RWPE1 (cell line): ENCODE results near the gene PRR12.
A peak's percentile ranks its signal among the peaks of the same experiment; 100 is the strongest.

ENCODE experiments used
- CTCF ChIA-PET: fragments of 350-600 bp; sonication (Branson Sonifier 250); formaldehyde crosslinking; extraction: SDS; loops from one replicate; lab custom pipeline; 2021; lab: Yijun Ruan, JAX
- POLR2A ChIA-PET: fragments of 400-600 bp; formaldehyde crosslinking; extraction: SDS; loops from one replicate; lab custom pipeline; 2020; ENCODE audit warnings: antibody characterized with exemption; ENCODE audit not compliant: low non-redundant PET; lab: Yijun Ruan, JAX
- DNase-seq: peaks from one replicate; pipeline ENCODE4 v3.0.0; 2012; ENCODE audit warnings: low spot score
- H3K27ac ChIP-seq: fragments of 450-650 bp; 2 replicates; pipeline ENCODE4 v1.5.1; 2017
- TF ChIP-seq, protein P1 (sequence below): fragments of 450-650 bp; conservative IDR thresholded peaks from 2 replicates; pipeline ENCODE4 v1.5.1; 2017; ENCODE audit warnings: low read depth, mild to moderate bottlenecking

The PRR12 gene

DNA sequence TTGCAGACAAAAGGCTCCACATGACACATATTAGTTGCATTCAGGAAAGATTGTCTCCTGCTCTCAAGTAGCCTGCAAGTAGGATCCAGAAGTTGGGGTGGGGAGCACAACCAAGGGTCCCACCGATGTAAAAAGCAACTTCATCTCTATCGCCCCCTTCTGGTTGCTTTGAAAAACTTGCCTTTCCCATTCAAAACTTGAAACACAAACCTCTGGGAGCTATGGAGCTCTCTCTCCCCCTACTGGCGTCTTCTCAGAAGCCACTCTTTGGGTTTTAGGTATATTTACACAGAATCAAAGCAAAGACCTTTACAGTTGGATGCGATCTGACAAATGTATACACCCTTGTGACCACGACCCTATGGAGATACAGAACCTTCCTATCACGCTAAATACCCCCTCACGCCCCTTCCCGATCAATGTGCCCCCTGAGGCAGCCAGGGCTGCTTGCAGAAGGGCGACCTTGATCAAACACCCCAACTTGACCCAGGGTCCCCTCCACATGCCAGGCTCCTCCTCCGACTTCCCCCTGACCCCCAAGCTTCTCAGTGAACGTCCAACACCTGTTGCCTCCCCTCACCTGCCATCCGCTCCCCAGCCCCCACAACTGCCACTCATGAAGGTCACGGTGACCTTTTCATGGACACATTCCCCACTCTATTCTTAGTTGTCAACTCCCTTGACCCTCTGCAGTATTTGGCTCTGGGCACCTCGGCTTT is 20.7 kb upstream of the PRR12 start:
- CTCF ChIA-PET = interaction anchor here (0.6 to 2.0 kb wide), 20 partner anchors 9 to 887 kb away, joined by 3 to 12 read pairs (median 4); partner anchors contain the start of genes BCL2L12, IRF3, NOSIP and PRRG2

DNA sequence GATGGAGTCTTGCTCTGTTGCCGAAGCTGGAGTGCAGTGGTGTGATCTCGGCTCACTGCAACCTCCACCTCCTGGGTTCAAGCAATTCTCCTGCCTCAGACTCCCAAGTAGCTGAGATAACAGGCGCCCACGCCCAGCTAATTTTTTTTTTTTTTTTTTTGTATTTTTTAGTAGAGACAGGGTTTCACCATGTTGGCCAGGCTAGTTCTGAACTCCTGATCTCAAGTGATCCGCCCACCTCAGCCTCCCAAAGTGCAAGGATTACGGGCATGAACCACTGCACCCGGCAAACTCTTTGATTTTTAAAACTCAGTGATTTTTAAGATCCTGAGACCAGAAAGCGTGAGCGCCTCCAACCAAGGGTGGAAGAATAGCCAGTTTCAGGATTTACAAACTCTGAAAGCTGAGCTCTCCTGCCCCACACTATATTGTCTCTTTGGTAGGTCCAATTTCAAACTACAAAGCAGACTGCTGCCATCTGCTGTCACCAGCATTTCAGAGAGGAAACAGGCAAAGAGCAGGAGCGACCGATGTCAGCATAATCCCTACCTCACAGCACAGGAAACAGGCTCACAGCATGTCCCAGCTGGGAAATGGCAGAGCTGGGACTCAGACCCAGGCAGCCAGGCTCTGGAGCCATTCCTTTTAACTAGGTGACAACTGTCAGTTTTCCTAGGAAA is 19.8 kb upstream of the PRR12 start:
- H3K27ac ChIP-seq = peak overlapping the region; percentile 65
- DNase-seq = no peak
- TF ChIP-seq, protein P1, sequence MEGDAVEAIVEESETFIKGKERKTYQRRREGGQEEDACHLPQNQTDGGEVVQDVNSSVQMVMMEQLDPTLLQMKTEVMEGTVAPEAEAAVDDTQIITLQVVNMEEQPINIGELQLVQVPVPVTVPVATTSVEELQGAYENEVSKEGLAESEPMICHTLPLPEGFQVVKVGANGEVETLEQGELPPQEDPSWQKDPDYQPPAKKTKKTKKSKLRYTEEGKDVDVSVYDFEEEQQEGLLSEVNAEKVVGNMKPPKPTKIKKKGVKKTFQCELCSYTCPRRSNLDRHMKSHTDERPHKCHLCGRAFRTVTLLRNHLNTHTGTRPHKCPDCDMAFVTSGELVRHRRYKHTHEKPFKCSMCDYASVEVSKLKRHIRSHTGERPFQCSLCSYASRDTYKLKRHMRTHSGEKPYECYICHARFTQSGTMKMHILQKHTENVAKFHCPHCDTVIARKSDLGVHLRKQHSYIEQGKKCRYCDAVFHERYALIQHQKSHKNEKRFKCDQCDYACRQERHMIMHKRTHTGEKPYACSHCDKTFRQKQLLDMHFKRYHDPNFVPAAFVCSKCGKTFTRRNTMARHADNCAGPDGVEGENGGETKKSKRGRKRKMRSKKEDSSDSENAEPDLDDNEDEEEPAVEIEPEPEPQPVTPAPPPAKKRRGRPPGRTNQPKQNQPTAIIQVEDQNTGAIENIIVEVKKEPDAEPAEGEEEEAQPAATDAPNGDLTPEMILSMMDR = no peak
- ChIA-PET CTCF (interaction anchor here (0.6 to 2.0 kb wide), 19 partner anchors 9 to 888 kb away, joined by 3 to 12 read pairs (median 4); partner anchors contain the start of genes BCL2L12, IRF3, NOSIP and PRRG2), POLR2A (no interaction called here)

More for the DNA sequence above, 20.7 kb upstream of the PRR12 start:
- peak; percentile 86 for DNase-seq
- TF ChIP-seq, protein P1 = peak; percentile 95
- H3K27ac ChIP-seq = peak overlapping the region; percentile 65
- POLR2A ChIA-PET = no interaction called here

DNA sequence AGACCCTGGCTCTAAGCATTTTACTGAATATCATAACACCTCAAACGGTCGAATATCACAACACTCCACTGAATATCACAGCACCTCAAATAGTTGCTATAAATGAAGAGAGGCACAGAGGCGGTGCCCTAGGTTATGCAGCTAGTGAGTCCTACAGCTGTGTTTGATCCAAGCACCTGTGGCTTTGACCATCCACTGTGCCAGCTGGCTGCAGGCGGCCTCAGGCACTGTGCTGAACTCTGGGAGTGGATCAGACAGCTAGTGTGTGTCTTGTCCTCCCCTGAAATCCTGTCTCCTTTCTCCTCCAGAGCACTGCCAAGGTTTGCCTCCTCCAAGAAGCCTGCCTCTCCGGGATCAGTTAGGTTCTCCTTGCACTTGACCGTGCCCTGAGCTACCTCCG is 18.0 kb upstream of the PRR12 start:
- peak overlapping the region; percentile 65 for H3K27ac ChIP-seq
- TF ChIP-seq, protein P1 = no peak
- CTCF ChIA-PET = interaction anchor here (0.6 to 1.0 kb wide), 3 partner anchors 27 to 89 kb away, joined by 3 to 10 read pairs (median 5); no protein-coding TSS in a partner anchor
- DNase-seq = no peak
- POLR2A ChIA-PET = interaction anchor here (0.8 kb wide), 1 partner anchor 92 kb away, joined by 11 read pairs; no protein-coding TSS in a partner anchor

DNA sequence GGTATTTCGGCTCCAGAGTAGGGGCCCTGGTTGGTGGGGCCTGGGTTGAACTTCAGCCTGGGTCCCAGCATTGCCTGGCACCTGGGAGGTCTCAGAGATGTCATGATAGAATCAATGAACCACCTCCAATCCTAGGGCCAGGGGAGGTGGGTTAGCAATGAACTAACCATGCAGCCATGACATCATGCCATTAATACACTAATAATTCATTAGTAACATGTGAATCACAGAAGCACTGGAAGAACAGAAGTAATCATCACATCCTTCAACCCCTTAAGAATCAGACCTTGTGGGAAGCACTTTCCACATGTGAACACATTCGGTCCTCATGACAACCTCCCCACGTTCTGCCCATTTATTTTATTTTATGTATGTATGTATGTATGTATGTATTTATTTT is 17.6 kb upstream of the PRR12 start:
- ChIA-PET CTCF (no interaction called here), POLR2A (interaction anchor here (0.8 kb wide), 1 partner anchor 92 kb away, joined by 11 read pairs; no protein-coding TSS in a partner anchor)
- H3K27ac ChIP-seq = peak overlapping the region; percentile 65
- TF ChIP-seq, protein P1 = no peak
- no peak for DNase-seq

DNA sequence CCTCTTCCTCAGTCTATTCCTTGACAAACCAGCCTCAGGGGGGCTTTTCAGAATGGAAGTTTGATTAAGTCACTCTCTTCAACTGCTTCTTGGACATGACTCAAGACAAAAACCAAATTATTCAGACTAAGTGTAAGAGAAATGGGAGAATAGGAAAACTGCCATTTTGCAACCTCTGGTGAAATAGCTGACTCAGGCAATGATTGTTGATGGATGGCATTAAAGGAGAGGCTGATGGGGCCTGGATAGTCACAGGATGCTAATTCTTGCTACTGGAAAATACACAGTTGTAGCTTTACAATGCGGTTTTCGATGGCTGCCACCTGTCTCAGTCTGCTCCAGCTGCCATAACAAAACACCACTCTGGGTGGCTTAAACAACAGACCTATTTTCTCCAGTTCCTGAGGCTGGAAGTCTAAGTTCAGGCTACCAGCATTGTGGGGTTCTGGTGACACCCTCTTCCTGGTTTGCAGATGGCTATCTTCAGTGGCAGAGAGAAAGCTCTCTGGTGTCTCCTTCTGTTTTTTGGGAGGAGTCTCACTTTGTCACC is 16.7 kb upstream of the PRR12 start:
- TF ChIP-seq, protein P1 = no peak
- POLR2A ChIA-PET = no interaction called here
- DNase-seq = no peak
- H3K27ac ChIP-seq = no peak overlapping the region
- CTCF ChIA-PET = no interaction called here

DNA sequence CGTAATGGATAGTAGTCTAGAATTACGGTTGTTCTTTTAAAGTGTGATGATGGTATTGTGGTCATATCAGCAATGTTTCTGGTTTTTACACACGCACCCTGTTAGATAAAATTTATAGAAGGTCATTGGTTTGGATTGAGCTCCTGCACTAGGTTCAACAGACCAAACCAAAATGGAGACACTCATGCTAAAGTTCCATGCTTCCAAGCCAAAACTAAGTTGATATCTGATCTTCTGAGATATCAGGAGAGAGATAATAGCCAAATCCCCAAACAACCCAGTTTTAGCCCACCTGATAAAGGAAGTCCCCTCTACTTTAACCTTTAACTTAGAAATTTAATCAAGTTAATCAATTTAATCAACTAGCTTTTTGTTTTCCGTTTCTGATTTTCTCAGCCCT is 11.8 kb upstream of the PRR12 start:
- ChIA-PET CTCF (interaction anchor here (2.7 kb wide), 1 partner anchor 9 kb away, joined by 9 read pairs; no protein-coding TSS in a partner anchor), POLR2A (no interaction called here)
- H3K27ac ChIP-seq = no peak overlapping the region
- TF ChIP-seq, protein P1 = no peak
- no peak for DNase-seq
